Daoy (cell line): ENCODE data around the gene ZNF318. TPM values are rescaled to one million over a fixed set of nuclear protein-coding genes. Genes with fewer than 3 reads are reported as not detected.
"Not testable (repeated sequence)": the region's sequence is repeated elsewhere in the genome, so short reads cannot be mapped to it uniquely, and the experiment has no call there.

Source experiments
- DNase-seq: peaks from one replicate; pipeline ENCODE4 v3.0.0-alpha.2; 2015; ENCODE audit warnings: low read depth
- total RNA-seq: library from RNA; depleted of rRNA; stranded (reverse); fragments of >200 nt; shearing (Covaris generic); gene quantifications from 2 replicates; pipeline ENCODE4 v1.2.3, GENCODE V29; 2014

The ZNF318 gene
- total RNA-seq, 1 experiment from 2014 or later = 7.8 TPM

DNA sequence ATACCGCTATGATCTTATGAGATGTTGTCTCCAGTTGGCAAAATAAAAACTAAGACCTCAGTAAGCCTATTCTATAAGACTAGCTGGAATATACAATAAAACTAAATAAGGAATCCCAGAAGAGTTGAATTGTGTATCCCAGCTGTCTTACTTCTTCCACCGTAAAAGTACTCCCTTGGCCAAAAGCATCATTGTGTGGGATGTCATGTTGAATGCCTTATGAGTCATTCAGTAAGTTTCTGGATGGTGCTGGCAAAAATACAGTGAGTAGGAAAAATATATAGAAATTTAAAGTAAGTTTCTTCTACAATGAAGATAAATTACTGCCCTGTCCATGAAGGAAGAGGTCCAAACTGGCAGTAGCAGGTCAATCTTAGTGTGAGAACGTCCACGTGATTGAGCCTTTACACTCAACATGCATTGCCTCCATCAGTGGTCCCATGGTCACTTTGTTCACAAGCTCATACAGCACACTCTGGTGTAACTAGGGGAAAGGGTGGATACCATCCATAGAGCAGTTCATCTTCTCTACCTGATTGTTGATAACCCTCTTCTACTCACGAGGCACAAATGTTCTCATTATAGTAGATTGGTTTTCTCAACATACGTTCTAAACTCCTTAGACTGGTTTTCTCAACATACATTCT is 13.7 kb upstream of the ZNF318 start:
- peak; percentile 52 for DNase-seq

DNA sequence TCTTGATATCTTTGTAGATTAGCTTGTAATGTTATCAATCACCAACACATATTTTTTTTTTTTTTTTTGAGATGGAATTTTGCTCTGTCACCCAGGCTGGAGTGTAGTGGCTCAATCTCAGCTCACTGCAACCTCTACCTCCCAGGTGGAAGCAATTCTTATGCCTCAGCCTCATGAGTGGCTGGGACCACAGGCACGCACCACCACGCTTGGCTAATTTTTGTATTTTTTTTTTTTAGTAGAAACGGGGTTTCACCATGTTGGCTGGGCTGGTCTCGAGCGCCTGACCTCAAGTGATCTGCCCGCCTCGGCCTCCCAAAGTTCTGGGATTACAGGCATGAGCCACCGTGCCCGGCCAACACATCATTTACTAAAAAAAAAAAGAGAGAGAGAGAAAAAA is 11.4 kb upstream of the ZNF318 start:
- DNase-seq = not testable (repeated sequence)

DNA sequence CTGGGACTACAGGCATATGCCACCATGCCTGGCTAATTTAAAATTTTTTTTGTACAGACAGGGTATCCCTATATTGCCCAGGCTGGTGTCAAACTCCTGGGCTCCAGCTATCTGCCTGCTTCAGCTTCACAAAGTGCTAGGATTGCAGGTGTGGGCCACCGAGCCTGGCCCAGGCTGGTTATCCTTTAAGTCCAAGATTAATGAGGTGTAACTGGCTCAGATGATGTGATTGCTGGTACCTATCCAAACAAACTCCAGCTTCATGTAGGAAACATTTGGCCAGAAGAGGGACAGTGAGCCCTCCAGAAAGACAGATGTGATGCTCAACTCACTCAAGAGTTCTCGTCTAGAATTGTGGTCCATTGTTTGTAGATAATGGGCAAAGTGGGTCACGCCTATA is 9.2 kb upstream of the ZNF318 start:
- DNase-seq = no peak

DNA sequence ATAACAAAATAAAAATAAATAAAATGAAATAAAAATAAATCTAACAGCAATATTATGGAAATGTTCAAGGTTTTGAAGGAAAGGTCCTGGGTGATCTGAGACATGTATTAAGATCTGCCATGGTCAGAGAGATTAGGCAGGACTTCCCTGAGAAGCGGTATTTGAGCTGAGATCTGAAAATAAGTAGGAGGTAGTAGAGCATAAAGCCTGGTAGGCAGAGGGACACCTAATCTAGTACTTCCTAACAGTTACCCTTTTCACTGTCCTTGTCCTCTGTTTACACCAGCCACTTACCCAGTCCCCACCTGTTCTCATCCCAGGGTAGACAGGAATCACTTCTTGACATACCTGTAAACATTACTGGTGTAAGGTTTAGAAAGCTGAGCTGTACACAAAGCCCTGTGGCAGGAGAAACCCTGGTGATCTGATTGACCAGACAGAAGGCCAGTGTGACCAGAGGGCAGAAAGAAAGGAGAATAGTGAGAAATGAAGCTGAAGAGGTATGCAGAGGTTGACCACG is 8.3 kb upstream of the ZNF318 start:
- DNase-seq = no peak

DNA sequence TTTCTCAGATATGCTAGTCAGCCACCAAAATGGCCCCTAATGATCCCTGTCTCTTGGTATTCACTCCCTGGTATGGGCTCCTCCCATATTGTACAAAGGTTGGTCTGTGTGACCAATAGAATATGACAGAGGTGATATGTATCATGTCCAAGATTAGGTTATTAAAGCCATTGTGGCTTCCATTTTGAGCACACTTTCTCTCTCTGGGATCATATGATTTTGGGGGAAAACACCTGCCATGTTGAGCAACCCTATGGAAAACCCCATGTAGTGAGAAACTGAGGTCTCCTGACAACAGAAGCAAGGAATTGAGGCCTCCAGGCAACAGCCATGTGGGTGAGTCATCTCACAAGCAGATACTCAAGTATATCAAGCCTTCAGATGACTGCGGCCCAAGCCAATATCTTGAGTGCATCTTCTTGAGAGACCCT is 7.1 kb upstream of the ZNF318 start:
- DNase-seq = peak; percentile 22

DNA sequence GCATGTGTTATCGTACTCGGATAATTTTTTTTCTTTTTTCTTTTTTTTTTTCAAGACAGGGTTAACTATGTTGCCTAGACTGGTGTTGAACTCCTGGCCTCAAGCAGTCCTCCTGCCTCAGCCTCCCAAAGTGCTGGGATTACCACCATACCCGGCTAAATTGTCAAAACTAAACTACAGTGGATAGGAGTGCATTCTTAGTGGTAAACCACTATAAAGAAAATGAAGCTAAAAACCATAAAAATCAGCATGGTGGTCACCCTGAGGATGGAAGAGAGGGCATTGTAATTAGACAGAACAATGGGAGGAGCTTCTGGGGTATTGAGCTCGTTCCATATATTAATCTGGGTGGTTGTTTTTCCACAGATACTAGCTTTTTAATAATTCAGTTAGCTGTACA is 6.2 kb upstream of the ZNF318 start:
- no peak for DNase-seq

DNA sequence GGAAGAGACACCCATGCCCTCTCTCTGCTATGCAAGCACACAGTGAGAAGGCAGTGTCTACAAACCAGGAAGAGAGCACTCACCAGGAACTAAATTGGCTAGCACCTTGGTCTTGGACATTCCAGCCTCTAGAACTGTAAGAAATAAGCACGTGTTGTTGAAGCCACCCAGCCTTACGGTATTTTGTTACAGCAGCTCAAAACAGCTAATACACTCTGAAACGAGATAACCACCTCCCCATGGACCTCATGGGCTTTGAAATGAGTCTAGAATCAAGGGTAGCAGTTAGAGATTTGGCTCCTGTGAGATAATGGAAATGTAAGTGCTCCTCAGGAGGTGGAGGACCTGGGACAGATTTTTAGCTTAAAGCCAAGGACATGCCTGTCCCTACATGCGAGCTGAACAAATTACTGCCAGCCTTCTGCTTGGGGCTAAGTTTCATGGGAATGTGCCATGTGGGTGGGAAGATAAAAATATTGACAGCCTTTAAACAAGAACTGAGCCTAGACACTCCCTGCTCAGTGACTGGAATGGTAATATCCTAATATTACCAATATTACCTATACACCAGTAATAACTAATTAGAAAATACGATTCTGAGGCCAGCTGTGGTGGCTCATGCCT is 3.9 kb upstream of the ZNF318 start:
- DNase-seq = no peak

DNA sequence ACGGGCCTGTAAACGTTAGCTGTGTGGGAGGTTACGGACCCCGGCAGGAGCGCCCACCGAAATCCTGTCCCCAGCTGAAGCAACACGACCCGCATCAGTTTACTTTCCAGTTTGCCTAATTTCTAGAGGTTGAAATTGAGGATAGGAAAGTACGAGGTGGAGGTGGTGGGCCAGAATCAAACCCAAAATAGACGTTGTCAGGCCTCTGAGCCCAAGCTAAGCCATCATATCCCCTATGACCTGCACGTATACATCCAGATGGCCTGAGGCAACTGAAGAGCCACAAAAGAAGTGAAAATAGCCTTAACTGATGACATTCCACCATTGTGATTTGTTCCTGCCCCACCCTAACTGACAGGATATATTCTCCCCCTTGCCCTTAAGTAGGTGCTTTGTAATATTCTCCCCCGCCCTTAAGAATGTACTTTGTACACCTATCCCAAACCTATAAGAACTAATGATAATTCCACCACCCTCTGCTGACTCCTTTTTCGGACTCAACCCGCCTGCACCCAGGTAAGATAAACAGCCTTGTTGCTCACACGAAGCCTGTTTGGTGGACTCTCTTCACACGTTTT is 645 bp upstream of the ZNF318 start:
- not testable (repeated sequence) for DNase-seq

DNA sequence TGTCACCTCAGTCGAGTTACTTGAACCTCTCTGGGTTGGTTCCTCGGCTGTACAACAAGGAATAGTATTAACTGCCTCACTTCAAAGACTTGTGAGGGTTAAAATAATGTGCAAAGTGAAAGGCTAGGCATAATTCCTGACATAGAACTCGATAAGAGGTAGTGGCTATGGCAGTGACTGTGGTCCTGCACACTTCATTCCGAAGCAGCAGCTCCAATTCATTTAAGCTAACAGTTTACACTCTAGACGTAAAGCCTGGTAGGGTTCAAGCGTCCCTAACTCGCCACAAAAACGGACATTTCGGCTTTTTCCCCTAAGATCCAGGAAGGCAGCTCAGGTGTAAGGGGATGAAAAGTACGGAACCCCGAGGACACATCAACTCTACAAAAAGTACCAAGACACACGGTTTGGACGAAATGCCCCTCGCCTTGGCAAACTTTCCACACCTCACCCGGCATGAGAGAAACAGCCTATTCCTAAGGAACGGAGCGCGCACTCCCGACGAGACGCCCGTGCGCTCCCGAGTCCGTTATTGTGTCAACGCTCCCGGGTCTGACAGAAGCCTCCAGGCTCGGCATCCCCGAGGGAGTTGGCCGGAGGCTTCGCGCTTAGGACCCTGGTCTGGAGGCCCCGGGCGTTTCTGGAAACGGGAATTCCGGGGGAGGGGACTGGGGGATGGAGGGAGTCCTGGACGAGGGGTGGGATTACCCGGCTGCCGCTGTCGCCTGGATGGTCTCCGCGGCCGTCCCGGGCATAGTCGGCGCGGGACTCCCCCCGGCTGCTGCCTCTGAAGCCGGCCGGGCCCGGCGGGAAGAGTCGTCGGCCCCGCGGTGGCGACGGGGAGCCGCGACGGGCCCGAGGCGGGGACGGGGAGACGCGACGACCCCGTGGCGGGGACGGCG is 937 bp downstream of the ZNF318 start:
- DNase-seq = peak; percentile 59

DNA sequence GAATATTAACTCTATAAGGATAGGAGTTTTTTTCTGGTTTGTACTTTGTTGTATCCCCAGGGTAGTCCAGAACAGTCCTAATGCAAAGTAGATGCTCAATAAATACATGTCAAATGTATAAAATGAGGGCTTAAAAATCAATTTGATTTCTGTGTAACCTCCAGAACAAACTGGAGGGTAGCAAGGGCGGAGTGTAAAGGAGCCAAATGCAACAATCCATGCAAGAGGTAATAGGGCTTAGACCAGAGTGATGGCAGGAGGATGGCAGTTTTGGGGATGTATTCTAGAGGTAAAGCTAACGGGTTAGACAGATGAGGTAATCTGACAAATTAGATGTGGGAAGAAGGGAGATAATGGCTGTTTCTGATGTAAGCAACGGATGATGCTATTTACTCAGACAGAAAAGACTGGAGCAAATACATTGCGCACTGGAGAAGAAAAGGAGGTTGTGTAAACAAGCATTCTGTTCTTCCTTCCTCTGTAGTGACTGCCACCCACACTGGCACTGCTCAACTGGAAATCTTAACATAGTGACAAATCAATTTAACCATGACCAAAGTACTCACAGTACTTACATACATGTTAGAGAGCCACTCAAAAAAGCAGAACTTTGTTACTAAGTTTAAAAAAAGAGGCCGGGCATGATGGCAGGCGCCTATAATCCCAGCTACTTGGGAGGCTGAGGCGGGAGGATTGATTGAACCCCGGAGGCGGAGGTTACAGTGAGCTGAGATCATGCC is 2.0 kb downstream of the ZNF318 start:
- DNase-seq = no peak

DNA sequence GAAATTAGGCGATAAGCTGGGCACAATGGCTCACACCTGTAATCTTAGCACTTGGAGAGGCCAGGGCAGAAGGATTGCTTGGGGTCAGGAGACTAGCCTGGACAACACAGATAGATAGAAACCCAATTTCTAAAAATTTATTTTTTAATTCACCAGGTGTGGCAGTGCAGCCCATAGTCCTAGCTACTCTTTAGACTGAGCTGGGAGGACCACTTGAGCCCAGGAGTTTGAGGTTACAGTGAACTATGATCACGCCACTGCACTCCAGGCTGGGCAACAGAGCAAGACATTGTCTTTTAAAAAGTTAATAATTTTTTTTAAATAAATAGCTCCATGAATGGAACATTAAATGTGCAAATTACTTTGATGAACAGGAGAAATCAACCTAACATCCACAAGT is 8.2 kb downstream of the ZNF318 start:
- no peak for DNase-seq

DNA sequence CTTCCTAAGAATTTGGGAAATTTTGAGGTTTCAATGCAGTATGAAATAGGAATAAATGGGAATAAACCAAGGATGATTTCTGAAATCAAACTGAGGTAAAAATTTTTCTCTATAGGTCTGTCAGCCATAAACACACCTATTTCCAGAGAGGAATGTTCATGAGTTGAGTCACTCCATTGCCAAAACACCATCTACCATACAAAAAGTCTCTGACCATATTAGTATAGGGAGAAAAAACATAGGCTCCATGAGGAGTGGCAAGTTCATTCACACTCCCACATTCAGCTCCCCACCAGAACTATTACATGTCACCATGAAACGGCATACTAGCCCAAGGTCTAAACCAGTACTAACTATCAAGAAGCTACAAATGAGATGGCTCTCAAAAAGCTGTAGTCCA is 9.6 kb downstream of the ZNF318 start:
- DNase-seq = no peak

DNA sequence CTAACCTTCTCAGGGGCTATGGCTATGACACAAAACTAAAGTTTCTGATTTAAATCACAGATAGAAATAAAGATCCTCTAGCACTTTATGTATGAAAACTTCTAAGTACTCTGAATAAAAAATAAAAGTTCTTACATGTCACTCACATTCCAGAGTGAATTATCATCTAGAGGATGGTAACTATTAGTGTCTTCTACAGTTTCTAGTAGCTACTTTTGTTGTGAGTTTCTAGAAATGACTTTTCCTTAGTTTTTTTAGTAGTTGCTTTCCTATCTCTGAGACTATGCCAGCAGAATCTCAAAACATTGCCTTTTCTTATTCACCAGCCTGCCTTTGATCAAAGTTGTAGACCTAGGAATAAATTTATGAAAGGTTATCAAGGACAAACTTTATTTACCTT is 10.1 kb downstream of the ZNF318 start:
- DNase-seq = no peak

DNA sequence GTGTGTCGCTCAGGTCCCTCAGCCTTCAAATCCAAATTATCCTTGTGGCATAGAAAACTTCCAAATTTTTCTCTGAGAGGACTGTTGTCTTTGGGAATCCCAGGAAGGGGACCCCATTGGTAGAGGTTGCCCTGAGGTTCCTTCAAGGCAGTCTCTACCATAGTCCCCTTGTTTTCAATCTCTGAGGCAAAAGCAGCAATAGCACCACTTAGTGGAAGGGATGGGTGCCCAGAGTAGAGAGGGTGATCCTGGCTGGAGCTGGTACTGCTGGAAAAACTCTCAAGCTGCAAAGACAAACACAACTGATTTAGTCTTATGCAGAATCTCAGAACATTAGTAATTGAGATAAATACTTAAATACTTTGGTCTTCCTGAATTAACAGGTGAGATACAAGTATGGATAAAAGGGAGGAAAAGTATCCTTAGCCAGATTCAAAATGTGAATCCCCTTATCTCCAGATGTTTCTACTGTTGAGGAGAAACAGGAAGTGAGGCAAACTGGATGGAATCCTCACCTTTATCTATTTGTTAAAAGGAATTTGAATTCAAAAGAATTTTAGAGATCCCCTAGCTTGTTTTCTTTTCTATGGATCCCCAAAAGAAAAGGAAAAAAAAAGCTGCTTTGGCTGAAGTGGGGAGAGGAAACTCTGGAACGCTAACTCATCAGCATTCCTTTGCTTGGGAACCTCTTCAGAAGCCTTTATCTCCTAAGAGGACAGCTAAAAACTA is 13.4 kb downstream of the ZNF318 start:
- DNase-seq = no peak

DNA sequence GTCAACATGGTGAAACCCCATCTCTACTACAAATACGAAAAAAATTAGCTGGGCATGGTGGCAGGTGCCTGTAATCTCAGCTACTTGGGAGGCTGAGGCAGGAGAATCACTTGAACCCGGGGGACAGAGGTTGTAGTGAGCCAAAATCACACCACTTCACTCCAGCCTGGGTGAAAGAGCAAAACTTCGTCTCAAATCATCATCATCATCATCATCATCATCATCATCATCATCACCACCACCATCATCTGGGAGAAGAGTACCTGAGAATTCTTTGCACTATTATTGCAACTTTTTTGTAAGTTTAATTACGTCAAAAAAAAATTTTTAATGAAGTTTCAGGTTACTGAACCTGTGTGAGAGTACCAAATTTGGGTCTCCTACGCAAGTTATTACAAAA is 17.5 kb downstream of the ZNF318 start:
- DNase-seq = not testable (repeated sequence)

DNA sequence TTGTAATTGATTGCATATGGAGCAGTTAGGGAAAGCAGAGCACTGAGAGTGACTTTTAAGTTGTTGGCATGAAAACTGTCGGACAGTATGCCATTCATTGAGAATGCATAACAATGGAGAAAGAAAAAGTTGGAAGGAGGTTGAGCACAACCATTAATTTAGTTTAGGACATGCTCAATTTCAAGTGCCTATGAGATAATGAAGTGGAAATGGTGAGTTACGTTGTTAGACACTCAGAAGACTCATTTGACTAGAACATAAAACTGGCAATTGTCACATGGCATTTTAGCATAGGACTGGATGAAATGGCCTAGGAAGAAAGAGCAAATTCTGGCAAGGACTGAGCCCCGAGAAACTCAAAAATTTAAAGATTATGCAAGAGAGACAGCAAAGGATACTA is 22.0 kb downstream of the ZNF318 start:
- no peak for DNase-seq

DNA sequence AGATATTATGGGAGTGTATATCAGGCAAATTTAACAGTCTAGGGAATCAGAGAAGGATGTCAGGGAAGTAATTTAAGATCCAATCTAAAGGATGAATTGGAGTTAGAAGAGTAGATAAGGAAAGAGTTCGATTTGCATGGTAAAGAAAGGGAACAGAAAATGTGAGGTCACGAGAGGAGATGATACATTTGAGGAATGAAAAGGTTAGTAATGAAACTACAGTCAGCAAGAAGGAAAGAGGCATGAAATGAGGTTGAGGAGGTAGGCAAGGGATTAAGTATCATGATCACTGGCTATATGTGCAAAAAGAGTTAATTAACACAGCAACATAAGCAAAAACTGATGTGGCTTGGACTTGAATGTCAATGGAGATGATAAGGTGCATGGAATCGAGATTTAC is 22.4 kb downstream of the ZNF318 start:
- no peak for DNase-seq

DNA sequence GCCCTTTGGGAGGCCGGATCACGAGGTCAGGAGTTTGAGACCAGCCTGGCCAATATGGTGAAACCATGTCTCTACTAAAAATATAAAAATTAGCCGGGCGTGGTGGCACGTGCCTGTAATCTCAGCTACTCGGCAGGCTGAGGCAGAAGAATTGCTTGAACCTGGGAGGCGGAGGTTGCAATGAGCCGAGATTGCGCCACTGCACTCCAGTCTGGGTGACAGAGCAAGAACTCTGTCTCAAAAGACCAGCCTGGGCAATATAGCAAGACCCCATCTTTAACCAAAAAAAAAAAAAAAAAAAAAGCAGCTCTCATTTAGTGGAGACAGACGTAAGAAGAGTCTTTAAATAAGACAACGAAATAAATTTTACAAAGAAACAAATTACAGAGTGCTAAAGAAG is 23.2 kb downstream of the ZNF318 start:
- DNase-seq = not testable (repeated sequence)

DNA sequence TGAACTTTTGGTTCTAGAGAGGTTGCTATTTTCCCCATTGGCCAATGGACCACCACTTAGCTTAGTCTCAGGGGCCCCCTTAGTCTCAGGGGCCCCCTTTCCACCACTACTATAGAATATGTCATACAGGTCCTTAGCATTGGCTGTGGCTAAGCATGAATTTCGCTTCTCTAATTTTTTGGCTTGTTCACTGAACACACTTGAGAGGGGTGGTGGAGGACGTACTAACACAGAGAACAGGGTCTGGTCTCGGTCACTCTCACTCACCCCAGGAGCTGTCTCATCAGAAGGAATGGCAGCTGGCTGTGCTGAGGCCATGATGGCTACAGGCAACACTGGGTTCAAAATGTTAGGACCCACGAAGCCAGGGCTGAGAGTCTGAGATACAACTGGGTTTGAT is 30.3 kb downstream of the ZNF318 start:
- no peak for DNase-seq

DNA sequence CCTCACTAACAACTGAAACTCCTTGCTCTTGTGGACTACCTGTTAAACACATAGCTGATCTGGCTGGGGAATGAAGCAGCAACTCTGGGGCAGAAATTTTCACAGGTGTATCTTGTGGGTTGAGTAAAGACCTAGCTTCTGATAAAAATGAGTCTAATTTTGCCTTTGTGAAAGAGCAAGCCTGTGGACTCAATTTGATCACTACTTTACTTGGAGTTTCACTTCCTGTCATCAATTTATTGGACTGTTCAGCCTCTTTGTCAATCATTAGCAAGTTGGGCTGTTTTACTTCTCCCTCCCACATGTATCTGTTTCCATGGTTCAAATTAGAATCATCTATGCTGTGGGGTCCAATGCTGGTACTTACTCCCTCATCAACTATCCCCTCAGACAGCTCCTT is 31.2 kb downstream of the ZNF318 start:
- DNase-seq = no peak

DNA sequence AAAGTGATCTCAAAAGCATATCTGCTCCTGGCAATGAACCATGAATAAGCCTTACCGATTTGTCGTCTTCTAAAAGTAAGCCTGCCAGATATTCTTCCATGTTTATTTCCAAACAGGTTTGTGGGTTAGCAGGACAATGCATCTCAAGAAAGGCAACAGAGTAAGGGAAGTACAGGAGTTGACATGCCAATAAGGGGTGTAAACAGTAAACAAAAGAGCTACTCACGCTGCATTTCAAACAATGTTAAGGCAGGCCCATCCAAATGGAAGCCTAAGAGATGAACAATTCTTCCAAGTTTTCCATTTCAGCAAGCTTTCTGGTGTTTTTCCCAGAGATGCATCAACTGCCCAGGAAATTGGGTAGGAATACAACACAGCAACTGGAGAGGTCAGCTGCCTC is 33.1 kb downstream of the ZNF318 start:
- no peak for DNase-seq
